ACC112 (cell line): Measurements from ENCODE around the gene PARP15.

Source experiments
- H2AFZ ChIP-seq: fragments of 200-600 bp; sonication (generic); one replicate; pipeline ENCODE4 v1.6.0; 2017; ENCODE audit warnings: antibody characterized with exemption, low read length; ENCODE audit not compliant: unreplicated experiment
- H3K27ac ChIP-seq: fragments of 200-600 bp; sonication (generic); 2 replicates; pipeline ENCODE4 v1.5.1; 2014; ENCODE audit warnings: low read depth, mild to moderate bottlenecking, antibody characterized with exemption, low read length, moderate library complexity
- H3K27me3 ChIP-seq: fragments of 200-600 bp; sonication (generic); 2 replicates; pipeline ENCODE4 v1.6.1; 2014; ENCODE audit warnings: mild to moderate bottlenecking, antibody characterized with exemption, low read length, moderate library complexity, mixed read lengths; ENCODE audit not compliant: insufficient read depth
- H3K36me3 ChIP-seq: fragments of 200-600 bp; sonication (generic); 2 replicates; pipeline ENCODE4 v1.6.1; 2016; ENCODE audit warnings: mild to moderate bottlenecking, antibody characterized with exemption, low read length, moderate library complexity, mixed read lengths; ENCODE audit not compliant: insufficient read depth
- H3K4me1 ChIP-seq: fragments of 200-600 bp; sonication (generic); one replicate; pipeline ENCODE4 v1.6.1; 2016; ENCODE audit warnings: low read length, mixed read lengths; ENCODE audit not compliant: insufficient read depth, unreplicated experiment, control insufficient read depth
- H3K4me3 ChIP-seq: fragments of 200-600 bp; sonication (generic); 2 replicates; pipeline ENCODE4 v1.5.1; 2014; ENCODE audit warnings: mild to moderate bottlenecking, low read depth, low read length
- H3K79me2 ChIP-seq: fragments of 200-600 bp; sonication (generic); one replicate; pipeline ENCODE4 v1.6.0; 2016; ENCODE audit warnings: low read length; ENCODE audit not compliant: control insufficient read depth, unreplicated experiment, insufficient read depth

The PARP15 gene

DNA sequence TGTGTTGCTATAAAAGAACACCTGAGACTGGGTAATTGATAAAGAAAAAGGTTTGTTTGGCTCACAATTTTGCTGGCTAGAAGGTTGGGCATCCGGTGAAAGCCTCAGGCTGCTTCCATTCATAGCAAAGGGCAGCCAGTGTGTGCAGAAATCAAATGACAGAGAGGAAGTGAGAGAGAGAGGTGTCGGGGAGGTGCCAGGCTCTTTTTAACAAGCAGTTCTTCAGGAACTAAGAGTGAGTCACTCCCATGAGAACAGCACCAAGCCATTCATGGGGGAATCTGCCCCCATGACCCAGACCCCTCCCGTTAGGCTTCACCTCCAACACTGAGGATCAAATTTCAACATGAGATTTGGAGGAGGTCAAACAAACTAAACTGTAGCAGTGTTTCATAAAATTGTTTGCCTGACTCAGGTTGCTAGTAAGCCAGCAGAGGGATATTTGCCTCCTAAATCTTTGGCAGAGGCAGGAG is 4.5 kb upstream of the PARP15 start:
- Histone ChIP-seq H2AFZ (no peak overlapping the region), H3K27me3 (no peaks in the 10 kb centered on the region), H3K4me1 (peaks cover 45% of the 10 kb centered on the region), H3K27ac (peak overlapping the region; percentile 40), H3K4me3 (no peak overlapping the region), H3K79me2 (peaks cover 27% of the 10 kb centered on the region), H3K36me3 (peaks cover 42% of the 10 kb centered on the region)

GRCh38 chr3:122576174-122576940 is 1.1 kb upstream of the PARP15 start:
- peaks cover 26% of the 10 kb centered on the region for H3K4me1 ChIP-seq

GRCh38 chr3:122578069-122578740 is 755 bp downstream of the PARP15 start:
- H2AFZ ChIP-seq = peak overlapping the region; percentile 100
- H3K27ac ChIP-seq = no peak overlapping the region
- H3K79me2 ChIP-seq = no peaks in the 10 kb centered on the region
- peak overlapping the region; percentile 84 for H3K4me3 ChIP-seq
- H3K27me3 ChIP-seq = no peaks in the 10 kb centered on the region
- peaks cover 14% of the 10 kb centered on the region for H3K4me1 ChIP-seq
- 0 out of 2 replicates have a peak, but pooled peaks cover 3% of the 10 kb centered on the region for H3K36me3 ChIP-seq

More at GRCh38 chr3:122576174-122576940, 1.1 kb upstream of the PARP15 start:
- Histone ChIP-seq H3K79me2 (no peaks in the 10 kb centered on the region), H3K36me3 (peaks cover 10% of the 10 kb centered on the region), H3K4me3 (no peak overlapping the region), H2AFZ (no peak overlapping the region), H3K27me3 (no peaks in the 10 kb centered on the region), H3K27ac (no peak overlapping the region)

DNA sequence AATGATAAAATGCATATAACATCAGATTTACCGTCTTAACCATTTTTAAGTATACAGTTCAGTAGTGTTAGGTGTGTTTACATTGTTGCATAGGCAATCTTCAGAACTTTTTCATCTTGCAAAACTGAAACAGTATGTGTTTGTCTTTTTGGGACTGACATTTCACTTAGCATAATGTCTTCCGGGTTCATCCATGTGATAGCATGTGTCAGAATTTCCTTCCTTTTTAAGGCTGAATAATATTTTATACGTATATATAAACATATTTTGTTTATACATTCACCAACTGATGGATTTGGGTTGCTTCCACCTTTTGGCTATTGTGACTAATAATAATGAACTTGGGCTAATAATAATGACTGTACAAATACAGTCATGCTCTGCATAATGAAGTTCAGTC is 3.0 kb downstream of the PARP15 start:
- Histone ChIP-seq H2AFZ (no peak overlapping the region), H3K36me3 (no peaks in the 10 kb centered on the region), H3K79me2 (no peaks in the 10 kb centered on the region), H3K4me1 (peaks cover 8% of the 10 kb centered on the region), H3K27ac (no peak overlapping the region), H3K4me3 (no peak overlapping the region), H3K27me3 (no peaks in the 10 kb centered on the region)

DNA sequence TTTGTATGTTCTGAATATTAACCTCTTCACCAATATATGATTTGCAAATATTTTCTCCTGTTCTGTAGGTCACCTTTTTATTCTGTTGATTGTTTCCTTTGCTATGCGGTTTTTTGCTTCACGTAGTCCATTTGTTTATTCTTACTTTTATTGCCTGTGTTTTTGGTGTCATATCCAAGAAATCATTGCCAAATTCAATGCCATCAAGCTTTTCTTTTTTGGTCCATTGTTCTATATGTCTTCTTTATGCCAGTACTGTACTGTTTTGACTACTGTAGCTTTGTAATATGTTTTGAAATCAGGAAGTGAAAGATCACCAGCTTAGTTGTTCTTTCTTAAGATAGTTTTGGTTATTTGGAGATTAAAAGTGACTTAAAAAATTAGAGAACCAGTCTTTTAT is 4.2 kb downstream of the PARP15 start:
- Histone ChIP-seq H3K4me3 (no peak overlapping the region), H3K27me3 (no peaks in the 10 kb centered on the region), H3K36me3 (no peaks in the 10 kb centered on the region), H3K27ac (no peak overlapping the region), H3K79me2 (no peaks in the 10 kb centered on the region), H2AFZ (no peak overlapping the region), H3K4me1 (peaks cover under 1% of the 10 kb centered on the region)

GRCh38 chr3:122582390-122582789 is 4.9 kb downstream of the PARP15 start:
- Histone ChIP-seq H3K4me3 (no peak overlapping the region), H3K27me3 (no peaks in the 10 kb centered on the region), H3K36me3 (no peaks in the 10 kb centered on the region), H3K4me1 (no peaks in the 10 kb centered on the region), H2AFZ (no peak overlapping the region), H3K79me2 (no peaks in the 10 kb centered on the region), H3K27ac (no peak overlapping the region)

DNA sequence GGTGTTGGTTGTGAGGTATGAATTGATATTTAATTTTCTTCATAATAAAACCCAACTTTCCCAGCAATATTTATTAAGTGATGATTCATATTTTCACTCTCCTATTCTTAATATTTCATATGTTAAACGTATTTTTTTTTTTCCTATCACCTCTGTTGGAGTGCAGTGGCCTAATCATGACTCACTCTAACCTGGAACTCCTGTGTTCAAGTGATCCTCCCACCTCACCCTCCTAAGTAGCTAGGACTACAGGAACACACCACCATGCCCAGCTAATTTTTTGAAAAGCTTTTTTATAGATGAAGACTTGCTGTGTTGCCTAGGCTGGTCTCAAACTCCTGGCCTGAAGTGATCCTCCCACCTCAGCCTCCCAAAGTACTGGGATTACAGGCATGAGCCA is 8.6 kb downstream of the PARP15 start:
- Histone ChIP-seq H3K36me3 (no peaks in the 10 kb centered on the region), H3K27me3 (no peaks in the 10 kb centered on the region), H3K4me1 (no peaks in the 10 kb centered on the region), H3K27ac (no peak overlapping the region), H2AFZ (no peak overlapping the region), H3K4me3 (no peak overlapping the region), H3K79me2 (no peaks in the 10 kb centered on the region)

DNA sequence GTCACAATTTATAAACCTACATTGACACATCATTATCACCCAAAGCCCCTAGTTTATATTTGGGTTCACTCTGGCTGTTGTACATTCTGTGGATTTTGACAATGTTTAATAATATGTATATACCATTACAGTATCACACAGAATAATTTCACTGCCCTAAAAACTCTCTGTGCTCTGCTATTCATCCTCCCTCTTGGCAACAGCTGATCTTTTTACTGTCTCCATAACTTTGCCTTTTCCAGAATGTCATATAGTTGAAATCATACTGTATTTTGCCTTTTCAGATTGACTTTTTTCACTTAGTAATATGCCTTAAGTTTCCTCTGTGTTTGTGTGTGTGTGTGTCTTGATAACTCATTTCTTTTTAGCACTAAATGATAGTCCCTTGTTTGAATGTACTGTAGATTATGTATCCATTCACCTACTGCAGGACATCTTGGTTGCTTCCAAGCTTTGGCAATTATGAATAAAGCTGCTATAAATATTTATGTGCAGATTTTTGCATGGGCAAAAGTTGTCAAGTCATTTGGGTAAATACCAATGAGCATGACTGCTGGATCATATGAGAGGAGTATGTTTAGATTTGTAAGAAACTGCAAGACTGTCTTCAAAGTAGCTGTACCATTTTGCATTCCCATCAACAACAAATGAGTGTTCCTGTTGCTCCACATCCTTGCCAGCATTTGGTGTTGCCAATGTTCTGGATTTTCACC is 9.5 kb downstream of the PARP15 start:
- no peaks in the 10 kb centered on the region for H3K27me3 ChIP-seq
- H2AFZ ChIP-seq = no peak overlapping the region
- no peaks in the 10 kb centered on the region for H3K4me1 ChIP-seq
- no peak overlapping the region for H3K27ac ChIP-seq
- no peaks in the 10 kb centered on the region for H3K36me3 ChIP-seq
- no peaks in the 10 kb centered on the region for H3K79me2 ChIP-seq
- H3K4me3 ChIP-seq = no peak overlapping the region

- H3K27me3 ChIP-seq = no peaks in the 10 kb centered on the region
- H3K79me2 ChIP-seq = no peaks in the 10 kb centered on the region
- no peak overlapping the region for H3K27ac ChIP-seq
- H3K4me1 ChIP-seq = no peaks in the 10 kb centered on the region
- no peaks in the 10 kb centered on the region for H3K36me3 ChIP-seq
- H2AFZ ChIP-seq = no peak overlapping the region
- no peak overlapping the region for H3K4me3 ChIP-seq
These were observed 10.1 kb downstream of the PARP15 start for GRCh38 chr3:122587572-122587971.

DNA sequence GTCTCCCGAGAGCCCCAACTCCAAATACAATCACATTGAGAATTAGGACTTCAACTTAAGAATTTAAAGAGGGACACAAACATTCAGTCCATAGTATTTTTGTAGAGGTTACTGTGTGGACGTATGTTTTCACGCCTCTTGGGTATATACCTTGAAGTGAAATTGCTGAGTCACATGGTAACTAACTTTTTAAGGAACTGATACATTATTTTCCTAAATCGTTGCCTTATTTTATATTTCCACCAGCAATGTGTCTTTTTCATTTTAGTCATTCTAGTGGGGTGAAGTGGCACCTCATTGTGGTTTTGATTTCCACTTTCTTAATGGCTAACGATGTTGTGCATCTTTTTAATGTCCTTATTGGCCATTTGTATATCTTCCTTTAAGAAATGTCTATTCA is 11.8 kb downstream of the PARP15 start:
- no peaks in the 10 kb centered on the region for H3K4me1 ChIP-seq
- no peak overlapping the region for H2AFZ ChIP-seq

More for the DNA sequence above, 11.8 kb downstream of the PARP15 start:
- no peaks in the 10 kb centered on the region for H3K27me3 ChIP-seq
- no peak overlapping the region for H3K27ac ChIP-seq
- H3K36me3 ChIP-seq = no peaks in the 10 kb centered on the region
- H3K4me3 ChIP-seq = no peak overlapping the region
- no peaks in the 10 kb centered on the region for H3K79me2 ChIP-seq
